ENCODE results near the gene IQGAP1.
A peak's percentile ranks its signal among the peaks of the same experiment; 100 is the strongest.

The IQGAP1 gene

DNA sequence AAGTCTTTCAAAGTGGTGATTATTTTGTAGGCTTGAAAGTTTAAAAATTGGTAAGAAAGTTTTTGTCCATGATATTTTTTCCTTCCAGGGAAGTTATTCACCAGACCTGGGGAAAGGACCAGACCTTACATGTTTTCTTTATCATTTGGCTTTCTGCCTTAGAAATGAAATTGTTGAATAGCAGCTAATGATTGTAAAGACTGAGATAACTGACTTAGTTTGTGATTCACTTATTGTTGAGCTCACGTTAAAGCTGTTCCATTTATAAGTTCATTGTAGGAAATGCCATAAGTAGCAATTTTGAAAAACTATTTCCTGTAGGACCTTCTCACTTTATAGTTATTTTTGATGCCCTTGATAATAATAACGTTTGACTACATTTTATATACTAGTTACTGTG, 51.9 kb downstream of the IQGAP1 start:
- DNase-seq (ENCODE audit: low read depth in 2 of 2), result no peak

DNA sequence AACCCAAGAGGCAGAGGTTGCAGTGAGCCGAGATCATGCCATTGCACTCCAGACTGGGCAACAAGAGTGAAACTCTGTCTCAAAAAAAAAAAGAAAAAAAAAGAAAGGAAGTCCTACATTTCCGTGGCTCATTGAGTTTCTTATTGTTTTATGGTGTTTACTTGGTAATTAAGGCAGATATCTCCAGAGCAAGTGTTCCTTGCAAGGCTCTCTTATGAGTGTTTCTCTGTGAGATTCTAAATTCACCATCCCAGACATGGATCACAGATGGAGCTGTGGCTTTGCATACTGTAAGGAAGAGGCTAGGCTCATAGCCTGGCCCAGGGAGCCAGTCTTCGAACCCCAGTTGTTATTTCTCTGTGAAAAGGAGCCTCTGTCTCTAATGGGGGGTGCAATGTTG, 53.0 kb downstream of the IQGAP1 start:
- no peak for DNase-seq (ENCODE audit: low read depth in 2 of 2)

DNA sequence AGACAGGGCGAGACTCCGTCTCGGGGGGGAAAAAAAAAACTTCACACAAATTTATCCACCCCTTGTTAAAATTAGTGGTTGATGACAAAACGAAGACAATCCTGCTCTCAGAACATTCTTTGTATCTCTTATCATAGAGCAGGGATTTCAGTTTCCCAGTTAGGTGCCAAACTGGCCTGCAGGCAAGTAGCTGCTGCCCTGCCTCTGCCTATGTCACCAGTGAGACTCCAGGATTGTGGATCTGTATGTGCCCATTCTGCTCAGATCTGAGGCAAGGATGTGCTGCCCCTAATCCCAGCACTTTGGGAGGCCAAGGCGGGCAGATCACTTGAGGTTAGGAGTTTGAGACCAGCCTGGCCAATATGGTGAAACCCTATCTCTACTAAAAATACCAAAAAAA, 54.4 kb downstream of the IQGAP1 start:
- DNase-seq (ENCODE audit: low read depth in 2 of 2), result no peak

DNA sequence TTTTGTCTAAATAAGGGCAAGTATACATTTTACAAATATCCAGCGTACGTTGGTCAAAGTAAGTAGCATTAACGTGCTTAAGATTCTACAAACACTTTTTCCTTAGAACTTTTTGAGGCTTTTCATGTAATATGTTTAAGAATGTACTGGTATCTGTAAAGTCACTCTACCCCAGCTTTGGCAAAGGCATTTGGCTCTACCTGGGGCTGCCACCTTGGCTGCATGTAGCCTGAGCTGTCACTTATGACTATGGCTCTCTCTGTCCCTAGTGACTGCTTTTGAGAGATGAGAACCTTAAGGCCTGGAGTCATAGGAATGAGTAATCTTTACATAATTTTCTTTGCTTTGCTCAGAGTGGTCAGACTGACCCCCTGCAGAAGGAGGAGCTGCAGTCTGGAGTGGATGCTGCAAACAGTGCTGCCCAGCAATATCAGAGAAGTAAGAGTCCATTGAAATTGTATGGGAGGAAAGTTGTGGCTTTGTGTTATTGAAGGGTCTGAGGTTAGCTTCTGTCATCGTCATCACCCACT, 61.2 kb downstream of the IQGAP1 start:
- DNase-seq (ENCODE audit: low read depth in 2 of 2), result no peak

DNA sequence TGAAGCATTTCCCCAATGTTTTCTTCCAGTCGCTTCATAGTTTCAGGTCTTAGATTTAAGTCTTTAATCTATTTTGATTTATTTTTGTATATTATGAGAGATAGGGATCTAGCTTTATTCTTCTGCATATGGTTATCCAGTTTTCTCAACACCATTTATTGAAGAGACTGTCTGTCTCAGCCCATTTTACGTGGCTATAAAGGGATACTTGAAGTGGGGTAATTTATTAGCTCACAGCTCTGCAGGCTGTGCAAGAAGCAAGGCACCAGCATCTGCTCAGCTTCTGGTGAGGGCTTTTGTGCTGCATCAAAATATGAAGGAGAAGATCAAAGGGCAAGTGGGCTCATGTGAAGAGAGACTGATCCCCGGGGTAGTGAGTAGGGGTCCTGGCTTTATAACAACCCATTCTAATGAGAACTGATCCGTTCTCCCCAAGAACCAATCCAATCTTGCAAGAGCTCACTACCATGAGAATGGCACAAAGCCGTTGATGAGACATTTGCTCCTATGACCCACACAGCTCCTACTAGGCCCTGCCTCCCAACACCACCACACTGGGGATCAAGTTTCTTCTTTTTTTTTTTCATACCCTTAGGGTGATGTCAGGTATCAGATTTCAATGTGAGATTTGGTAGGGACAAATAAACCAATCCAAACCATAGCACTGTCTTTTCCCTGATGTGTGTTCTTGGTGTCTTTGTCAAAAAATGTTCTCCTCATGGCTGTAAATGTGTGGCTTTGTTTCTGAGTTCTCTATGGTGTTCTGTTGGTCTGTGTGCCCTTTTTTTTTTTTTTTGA, 63.2 kb downstream of the IQGAP1 start:
- no peak for DNase-seq (ENCODE audit: low read depth in 2 of 2)

DNA sequence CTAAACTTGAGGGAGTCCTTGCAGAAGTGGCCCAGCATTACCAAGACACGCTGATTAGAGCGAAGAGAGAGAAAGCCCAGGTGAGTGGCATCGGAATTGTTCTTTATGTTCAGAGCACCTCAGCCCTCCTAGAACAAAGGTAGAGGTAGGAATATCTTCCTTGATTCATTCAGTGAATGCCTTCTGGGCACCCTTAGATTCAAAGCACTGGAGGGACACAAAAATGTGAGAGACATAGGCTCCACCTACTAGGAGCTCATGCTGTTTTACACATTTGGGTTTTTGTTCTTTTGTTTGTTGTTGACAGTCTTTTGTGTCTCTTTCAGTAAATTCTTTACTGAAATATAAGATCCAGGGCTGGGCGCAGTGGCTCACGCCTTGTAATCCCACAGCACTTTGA, 68.2 kb downstream of the IQGAP1 start:
- no peak for DNase-seq (ENCODE audit: low read depth in 2 of 2)

DNA sequence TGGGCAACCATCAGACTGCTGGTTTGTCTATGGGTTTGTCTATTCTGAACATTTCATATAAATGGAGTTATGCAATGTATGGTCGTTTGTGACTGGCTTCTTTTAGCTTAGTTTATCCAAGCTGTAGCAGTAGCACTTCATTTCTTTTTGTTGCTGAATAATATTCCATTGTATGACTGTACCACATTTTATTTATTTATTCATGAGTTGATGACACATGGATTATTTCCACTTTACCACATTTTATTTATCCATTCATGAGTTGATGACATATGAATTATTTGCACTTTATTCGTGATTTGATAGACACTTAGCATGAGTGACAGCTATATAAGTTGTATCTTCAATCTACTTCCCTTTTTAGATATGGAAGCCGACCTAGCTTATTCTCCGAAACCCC, 70.0 kb downstream of the IQGAP1 start:
- DNase-seq (ENCODE audit: low read depth in 2 of 2), result no peak

DNA sequence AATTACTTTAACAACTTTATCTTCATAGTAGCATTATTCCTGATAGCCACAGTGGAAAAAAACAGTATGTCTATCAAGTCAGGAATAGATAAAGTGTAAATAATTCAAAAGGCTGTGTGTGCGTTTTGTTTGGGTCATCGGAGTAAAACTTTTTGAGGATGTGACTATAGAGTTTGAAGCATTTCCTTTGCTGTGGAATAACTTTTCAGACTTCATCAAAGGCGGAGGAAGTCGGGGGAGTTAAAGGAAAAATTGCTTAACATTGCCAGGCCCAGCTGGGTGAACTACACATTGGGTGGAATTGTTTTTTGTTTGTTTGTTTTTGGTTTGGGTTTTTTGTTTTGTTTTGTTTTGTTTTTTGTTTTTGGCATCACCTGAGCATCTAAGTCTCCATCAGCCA, 71.3 kb downstream of the IQGAP1 start:
- no peak for DNase-seq (ENCODE audit: low read depth in 2 of 2)

DNA sequence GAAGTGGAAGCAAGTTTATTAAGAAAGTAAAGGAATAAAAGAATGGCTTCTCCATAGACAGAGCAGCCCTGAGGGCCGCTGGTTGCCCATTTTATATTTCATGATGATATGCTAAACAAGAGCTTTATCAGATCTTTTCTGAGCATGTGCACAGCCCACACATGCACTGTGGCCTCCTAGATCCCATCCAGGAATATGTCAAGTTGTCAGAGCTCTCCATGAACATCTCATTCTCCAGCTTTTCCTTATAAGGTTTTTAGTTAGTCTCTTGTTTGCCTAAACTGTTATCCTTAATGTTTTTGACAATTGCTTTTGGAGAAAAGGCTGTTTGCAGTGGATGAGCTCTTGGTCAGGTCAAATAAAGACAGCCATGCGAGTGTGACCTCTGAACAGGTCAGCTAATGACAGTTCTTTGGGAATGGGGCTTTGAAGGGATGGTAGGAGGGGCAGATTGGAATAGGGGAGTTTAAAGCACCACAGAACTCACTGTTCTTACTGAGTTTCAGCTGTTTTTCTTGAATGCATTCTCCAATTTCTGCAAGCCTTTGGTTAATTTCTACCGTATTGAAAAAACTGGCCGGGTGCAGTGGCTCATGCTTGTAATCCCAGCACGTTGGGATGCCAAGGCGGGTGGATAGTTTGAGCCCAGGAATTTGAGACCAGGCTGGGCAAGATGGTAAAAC, 72.2 kb downstream of the IQGAP1 start:
- no peak for DNase-seq (ENCODE audit: low read depth in 2 of 2)

DNA sequence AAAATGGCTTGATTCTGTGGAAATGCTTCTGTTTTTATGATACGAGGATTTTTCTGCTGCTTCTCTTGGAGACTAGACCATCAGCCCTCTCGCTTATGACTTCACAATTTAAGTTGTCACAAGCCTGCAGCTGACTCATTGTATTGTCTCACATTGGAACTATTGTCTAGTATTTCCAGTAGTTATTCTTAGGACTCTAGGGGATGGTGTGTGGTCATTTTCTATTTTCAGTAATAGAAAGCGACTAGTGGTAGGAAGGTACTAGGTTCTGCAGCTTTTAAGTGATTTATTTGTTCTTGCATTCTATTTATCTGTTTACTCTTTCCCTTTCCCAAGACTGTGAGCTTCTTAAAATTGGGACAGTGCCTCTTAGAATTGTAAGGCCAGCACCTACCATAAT, 75.3 kb downstream of the IQGAP1 start:
- DNase-seq (ENCODE audit: low read depth in 2 of 2), result no peak

DNA sequence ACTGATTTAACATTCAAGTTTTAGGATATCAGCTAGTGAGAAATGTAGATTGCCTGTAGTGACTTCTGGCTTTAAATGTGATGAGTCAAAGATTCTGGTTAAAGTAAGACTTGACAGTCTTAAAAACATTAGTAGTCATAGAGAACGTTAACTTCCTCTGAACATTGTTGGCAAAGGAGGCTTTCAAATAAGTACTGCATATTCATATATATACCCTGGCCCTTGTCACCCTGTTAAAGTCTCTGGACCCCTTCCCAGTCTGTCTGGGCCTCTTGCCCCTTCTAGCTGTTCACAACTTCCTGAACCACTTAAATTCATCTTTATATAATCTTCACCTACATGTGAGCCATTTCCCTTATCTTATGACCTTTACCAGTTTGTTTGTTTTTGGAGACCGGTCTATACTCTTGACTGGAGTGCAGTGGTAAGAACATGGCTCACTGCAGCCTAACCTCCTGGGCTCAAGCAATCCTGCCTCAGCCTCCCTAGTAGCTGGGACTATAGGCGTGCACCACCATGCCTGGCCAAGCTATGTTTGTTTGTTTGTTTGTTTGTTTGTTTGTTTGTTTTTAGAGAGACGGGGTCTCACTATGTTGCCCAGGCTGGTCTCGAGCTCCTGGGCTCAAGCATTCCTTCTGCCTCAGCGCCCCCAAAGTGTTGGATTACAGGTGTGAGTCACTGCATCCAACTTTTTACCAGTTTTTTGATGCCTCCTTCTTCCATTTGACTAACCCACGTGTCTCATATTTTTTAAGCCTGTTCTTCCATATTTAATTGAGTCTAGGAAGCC, 77.3 kb downstream of the IQGAP1 start:
- no peak for DNase-seq (ENCODE audit: low read depth in 2 of 2)

DNA sequence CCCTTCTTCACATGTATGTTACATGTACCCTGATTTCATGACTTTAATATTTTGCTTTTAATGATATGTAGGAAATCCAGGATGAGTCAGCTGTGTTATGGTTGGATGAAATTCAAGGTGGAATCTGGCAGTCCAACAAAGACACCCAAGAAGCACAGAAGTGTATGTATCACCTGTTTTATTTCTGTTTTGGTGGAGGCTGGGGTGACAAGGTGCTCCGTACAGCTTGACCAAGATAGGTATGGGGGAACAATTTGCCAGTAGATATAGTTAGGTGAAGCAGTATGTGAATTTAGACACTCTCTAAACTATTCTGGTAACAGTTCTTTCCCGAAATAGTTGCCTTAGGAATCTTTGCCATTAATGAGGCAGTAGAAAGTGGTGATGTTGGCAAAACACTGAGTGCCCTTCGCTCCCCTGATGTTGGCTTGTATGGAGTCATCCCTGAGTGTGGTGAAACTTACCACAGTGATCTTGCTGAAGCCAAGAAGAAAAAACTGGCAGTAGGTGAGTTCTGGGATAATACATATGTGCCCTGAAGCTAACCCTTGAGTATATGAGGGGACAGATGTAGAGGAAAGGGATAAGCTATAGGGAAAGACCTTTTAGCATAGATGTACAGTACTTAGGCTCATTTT, 78.0 kb downstream of the IQGAP1 start:
- DNase-seq (ENCODE audit: low read depth in 2 of 2), result no peak

DNA sequence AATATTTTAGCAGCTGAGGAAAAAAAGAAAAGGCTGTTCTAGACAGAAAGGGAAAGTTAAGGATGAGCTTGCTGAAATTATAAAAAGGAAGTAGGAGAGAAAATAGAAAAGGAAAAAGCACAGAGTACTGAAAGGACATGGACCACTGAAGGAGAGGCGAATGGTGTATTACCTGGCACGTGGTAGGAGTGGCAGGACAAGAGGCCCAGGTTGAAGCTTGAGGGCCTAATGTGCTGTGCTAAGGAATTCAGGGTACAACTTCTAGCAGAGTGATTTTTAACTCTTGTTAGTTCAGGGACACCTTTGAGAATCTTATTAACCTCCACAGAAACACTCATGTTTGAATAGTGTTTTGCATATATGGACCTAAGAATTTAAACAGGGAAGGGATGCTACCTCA, 81.7 kb downstream of the IQGAP1 start:
- DNase-seq (ENCODE audit: low read depth in 2 of 2), result no peak

DNA sequence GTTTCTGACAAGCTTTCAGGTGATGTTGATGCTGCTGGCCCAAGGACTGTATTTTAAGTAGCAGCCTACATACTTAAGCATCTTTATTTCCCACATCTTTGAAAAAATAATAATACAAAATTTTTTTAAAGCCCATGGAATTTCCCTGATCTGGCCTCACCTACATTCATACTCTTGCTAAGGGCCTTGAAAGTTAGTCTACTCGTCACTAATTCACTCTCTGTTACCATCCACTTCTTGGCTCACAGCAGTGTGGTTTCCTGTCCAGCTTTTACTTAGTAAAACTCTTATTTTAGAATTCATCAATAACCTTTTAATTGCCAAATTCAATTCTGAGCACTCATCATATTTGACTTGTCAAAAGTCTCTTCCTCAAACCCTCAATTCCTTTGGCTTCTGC, 82.4 kb downstream of the IQGAP1 start:
- DNase-seq (ENCODE audit: low read depth in 2 of 2), result no peak

DNA sequence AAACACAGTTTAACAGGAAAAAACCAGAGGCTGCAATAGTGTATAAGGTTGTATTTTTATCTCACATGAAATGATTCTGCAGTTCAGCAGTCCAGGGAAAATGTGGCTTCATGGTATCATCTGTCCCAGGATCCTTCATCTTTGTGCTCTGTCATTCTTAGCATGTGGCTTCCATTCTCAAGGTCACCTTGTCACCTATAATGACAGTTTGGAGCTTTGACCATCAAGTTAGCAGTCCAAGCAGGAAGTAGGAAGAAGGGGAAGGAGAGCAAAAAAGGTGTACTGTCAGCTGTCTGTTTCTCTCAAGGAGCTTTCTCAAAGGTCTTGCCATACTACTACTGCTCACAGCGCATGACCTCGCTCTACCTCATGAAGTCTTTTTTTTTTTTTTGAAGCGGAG, 83.1 kb downstream of the IQGAP1 start:
- no peak for DNase-seq (ENCODE audit: low read depth in 2 of 2)

DNA sequence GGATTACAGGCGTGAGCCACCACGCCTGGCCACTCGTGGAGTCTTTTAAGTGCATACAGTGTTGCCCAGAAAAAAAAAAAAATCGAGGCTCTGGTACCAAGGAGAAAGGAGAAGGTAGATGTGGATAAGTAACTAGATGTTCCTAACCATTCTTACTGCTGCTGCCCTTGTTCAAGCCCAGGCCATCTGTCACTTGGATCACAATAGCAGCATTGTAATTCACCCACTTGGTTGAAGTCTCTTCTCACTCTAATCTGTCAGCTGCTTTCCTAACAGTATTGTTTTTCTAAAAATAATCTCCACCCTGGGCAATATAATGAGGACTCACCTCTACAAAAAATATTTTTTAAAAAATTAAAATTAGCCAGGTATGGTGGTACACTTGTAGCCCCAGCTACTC, 83.7 kb downstream of the IQGAP1 start:
- no peak for DNase-seq (ENCODE audit: low read depth in 2 of 2)

DNA sequence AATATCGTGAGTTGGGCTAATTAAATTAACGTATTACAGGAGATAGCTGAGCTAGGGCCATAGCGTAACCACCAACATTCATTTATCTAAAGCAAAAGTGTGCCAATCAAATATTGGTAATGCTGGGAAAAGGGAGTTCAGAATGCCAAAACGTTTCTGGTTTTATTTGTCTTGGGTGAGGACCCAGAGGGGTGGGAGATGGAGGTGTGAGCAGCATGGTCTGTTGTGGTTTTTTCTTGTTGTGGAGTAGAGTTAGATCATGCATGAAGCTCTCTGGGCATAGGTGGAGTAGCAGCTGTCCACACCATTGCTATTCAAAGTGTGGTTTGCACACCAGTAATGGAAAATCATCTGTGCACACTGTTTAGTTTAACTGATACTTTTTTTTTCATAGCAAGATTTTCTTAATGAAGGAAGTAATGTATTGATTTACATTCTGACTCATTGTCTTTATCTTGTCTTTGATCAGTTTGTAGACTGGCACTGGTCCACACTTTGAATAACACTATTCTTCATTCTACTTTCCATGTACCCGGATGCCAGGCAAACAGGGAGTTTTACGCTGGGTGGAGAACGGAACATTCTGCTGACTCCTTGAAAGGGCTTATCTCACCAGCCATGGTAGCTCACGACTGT, 90.9 kb downstream of the IQGAP1 start:
- DNase-seq (ENCODE audit: low read depth in 2 of 2), result no peak

DNA sequence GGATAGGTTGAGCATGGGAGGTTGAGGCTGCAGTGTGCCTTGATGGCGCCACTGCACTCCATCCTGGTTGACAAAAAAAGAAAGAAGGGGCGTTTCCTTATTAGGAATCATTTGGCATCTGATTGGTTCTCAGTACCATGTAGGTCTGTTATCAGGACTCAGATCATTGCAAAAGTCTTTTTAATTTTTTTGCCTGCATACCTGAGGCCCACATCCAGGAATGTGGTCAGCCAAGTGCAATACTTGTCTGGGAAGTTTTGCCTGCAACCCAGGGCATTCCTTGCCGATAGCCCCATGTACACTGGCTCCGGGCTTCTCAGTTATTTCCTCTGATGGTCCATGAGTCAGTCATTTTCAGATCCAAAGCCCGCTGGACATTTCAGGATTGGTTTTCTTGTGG, 91.6 kb downstream of the IQGAP1 start:
- no peak for DNase-seq (ENCODE audit: low read depth in 2 of 2)

DNA sequence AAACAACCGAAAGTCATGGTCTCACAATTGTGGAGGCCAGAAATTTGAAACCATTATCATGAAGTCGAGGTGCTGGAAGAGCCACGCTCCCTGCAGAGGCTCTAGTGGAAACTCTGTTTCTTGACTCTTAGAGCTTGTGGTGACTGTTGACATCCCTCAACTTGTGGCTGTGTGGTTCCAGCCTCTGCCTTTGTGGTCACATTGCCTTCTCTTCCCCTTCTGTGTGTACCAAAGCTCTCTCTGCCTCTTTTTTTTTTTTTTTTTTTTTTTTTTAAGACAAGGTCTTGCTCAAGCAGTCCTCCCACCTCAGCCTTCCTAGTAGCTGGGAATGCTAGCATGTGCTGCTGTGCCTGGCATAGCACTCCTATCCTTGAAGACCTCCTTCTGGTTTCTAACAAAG, 93.0 kb downstream of the IQGAP1 start:
- peak; percentile 15 to 17 for DNase-seq (ENCODE audit: low read depth in 2 of 2)

DNA sequence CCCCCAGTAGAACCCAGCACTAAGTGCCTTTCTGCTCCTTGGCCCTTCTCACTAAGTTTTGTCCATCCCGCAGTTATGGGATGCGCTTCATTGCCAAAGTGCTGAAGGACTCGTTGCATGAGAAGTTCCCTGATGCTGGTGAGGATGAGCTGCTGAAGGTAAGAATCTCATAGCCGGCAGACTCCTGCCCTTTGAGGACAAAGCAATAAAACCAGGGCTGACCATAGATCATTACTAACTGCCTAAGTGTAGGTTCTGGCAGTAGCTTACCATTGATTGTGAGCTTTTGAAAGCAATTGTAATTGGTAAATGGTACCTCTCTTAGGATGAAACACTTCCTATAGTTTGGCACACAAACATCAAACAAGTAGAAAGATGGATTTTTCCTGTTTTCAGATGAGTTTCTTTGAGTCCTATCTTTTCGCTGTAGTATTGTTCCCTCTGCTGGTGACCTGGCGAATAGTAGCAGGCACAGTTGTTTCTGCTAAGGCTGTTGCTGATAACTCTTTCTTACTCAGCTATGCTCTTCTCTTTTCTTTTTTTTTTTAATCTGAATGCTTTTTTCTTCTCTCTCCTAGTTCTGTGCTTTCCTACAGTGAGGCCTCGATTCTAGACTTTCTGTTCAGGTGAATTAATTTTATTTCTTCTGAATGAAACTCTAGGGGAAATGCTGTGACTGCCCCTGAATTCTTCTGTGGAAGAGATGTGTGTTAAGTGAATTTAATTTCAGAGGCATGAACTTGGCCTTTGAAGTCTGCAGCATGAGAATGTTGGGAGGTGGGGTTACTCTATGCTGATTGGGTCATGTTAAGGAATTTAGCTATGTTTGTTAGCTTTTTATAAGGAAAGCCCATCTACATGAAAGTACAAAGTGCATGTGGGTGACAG, 94.3 kb downstream of the IQGAP1 start:
- no peak for DNase-seq (ENCODE audit: low read depth in 2 of 2)

DNA sequence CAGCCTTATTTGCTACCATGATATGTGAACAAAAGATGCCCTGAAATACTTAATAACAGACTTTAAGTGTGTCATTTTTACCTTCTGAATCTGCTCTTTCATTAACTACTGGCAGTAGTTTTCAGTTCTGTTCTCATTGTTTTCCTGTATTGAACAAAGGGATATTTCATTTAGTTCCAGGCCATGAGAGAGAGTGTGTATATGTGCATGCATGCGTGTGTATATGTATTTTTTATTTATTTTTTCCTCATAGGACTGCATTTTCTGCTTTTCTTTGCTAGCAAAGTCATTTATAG, 94.9 kb downstream of the IQGAP1 start:
- DNase-seq (ENCODE audit: low read depth in 2 of 2), result no peak
